H9 (cell line): Measurements from ENCODE around the gene TRRAP. TPM values are rescaled to one million over a fixed set of nuclear protein-coding genes. Genes with fewer than 3 reads are reported as not detected.

Experiments used
- DNase-seq: peaks from one replicate; pipeline ENCODE4 v3.0.0-alpha.2; 2017
- H2AFZ ChIP-seq: one replicate; pipeline ENCODE4 v1.6.1; 2013; ENCODE audit warnings: mild to moderate bottlenecking, low read length, control low read depth, moderate library complexity
- H2AK5ac ChIP-seq: 2 replicates; pipeline ENCODE4 v1.6.1; 2013; ENCODE audit warnings: low read length, control low read depth, mixed read lengths; ENCODE audit not compliant: insufficient read length
- H2BK120ac ChIP-seq: one replicate; pipeline ENCODE4 v1.6.1; 2013; ENCODE audit warnings: low read depth, mild to moderate bottlenecking, low read length, control low read depth, inconsistent platforms; ENCODE audit not compliant: poor library complexity, severe bottlenecking
- H2BK12ac ChIP-seq: 2 replicates; pipeline ENCODE4 v1.6.1; 2013; ENCODE audit warnings: low read length, control low read depth, mixed read lengths, low read depth; ENCODE audit not compliant: insufficient read length
- H2BK15ac ChIP-seq: 2 replicates; pipeline ENCODE4 v1.6.1; 2013; ENCODE audit warnings: low read depth, low read length, control low read depth
- H2BK20ac ChIP-seq: one replicate; pipeline ENCODE4 v1.6.1; 2013; ENCODE audit warnings: low read depth, mild to moderate bottlenecking, low read length, control low read depth, inconsistent platforms; ENCODE audit not compliant: poor library complexity, severe bottlenecking
- H2BK5ac ChIP-seq: 2 replicates; pipeline ENCODE4 v1.6.1; 2013; ENCODE audit warnings: low read length, control low read depth, mixed read lengths; ENCODE audit not compliant: insufficient read length
- H3K14ac ChIP-seq: 2 replicates; pipeline ENCODE4 v1.6.1; 2013; ENCODE audit warnings: low read length, control low read depth; ENCODE audit not compliant: insufficient read depth
- H3K18ac ChIP-seq: 2 replicates; pipeline ENCODE4 v1.6.1; 2013; ENCODE audit warnings: low read depth, mild to moderate bottlenecking, mixed read lengths, low read length, control low read depth; ENCODE audit not compliant: insufficient read length
- H3K23ac ChIP-seq: 2 replicates; pipeline ENCODE4 v1.6.1; 2013; ENCODE audit warnings: low read length, control low read depth, mixed read lengths, low read depth; ENCODE audit not compliant: insufficient read length
- H3K23me2 ChIP-seq: 2 replicates; pipeline ENCODE4 v1.6.1; 2013; ENCODE audit warnings: low read depth, mild to moderate bottlenecking, mixed read lengths, low read length, control low read depth; ENCODE audit not compliant: insufficient read length, poor library complexity, severe bottlenecking
- H3K27ac ChIP-seq: 2 replicates; pipeline ENCODE4 v1.5.1; 2013; ENCODE audit warnings: low read length, control low read depth, mixed read lengths, low read depth; ENCODE audit not compliant: insufficient read length
- H3K27me3 ChIP-seq: 2 replicates; pipeline ENCODE4 v1.6.1; 2013; ENCODE audit warnings: low read length, control low read depth, inconsistent platforms; ENCODE audit not compliant: insufficient read depth
- H3K4ac ChIP-seq: 2 replicates; pipeline ENCODE4 v1.6.1; 2013; ENCODE audit warnings: low read depth, mild to moderate bottlenecking, control low read depth, inconsistent platforms, low read length, moderate library complexity
- H3K4me1 ChIP-seq: 2 replicates; pipeline ENCODE4 v1.6.1; 2013; ENCODE audit warnings: low read length, control low read depth, inconsistent platforms; ENCODE audit not compliant: insufficient read depth
- H3K4me2 ChIP-seq: 2 replicates; pipeline ENCODE4 v1.6.1; 2013; ENCODE audit warnings: low read length, control low read depth, mixed read lengths; ENCODE audit not compliant: insufficient read length, insufficient read depth
- H3K56ac ChIP-seq: 2 replicates; pipeline ENCODE4 v1.6.1; 2013; ENCODE audit warnings: low read depth, mild to moderate bottlenecking, mixed read lengths, low read length, control low read depth; ENCODE audit not compliant: insufficient read length
- H3K79me1 ChIP-seq: 2 replicates; pipeline ENCODE4 v1.6.1; 2013; ENCODE audit warnings: low read depth, mild to moderate bottlenecking, moderate library complexity, low read length, control low read depth, inconsistent platforms; ENCODE audit not compliant: insufficient read depth, poor library complexity, severe bottlenecking
- H3K79me2 ChIP-seq: 2 replicates; pipeline ENCODE4 v1.6.1; 2013; ENCODE audit warnings: low read length, control low read depth, inconsistent platforms; ENCODE audit not compliant: insufficient read depth
- H3K9ac ChIP-seq: 2 replicates; pipeline ENCODE4 v1.6.1; 2013; ENCODE audit warnings: low read length, control low read depth, mixed read lengths; ENCODE audit not compliant: insufficient read length; ENCODE audit errors: extremely low read depth
- H3K9me3 ChIP-seq: one replicate; pipeline ENCODE4 v1.6.1; 2013; ENCODE audit warnings: low read depth, low read length, inconsistent platforms; ENCODE audit not compliant: control insufficient read depth
- H3T11ph ChIP-seq: one replicate; pipeline ENCODE4 v1.6.1; 2013; ENCODE audit warnings: mild to moderate bottlenecking, low read length, control low read depth, inconsistent platforms
- H4K20me1 ChIP-seq: one replicate; pipeline ENCODE4 v1.6.1; 2013; ENCODE audit not compliant: control insufficient read depth, insufficient read length, insufficient read depth
- H4K5ac ChIP-seq: 2 replicates; pipeline ENCODE4 v1.6.1; 2013; ENCODE audit warnings: low read depth, mild to moderate bottlenecking, mixed read lengths, low read length, control low read depth; ENCODE audit not compliant: insufficient read length
- H4K8ac ChIP-seq: replicated peaks from 2 replicates; pipeline ENCODE4 v1.6.1; 2013; ENCODE audit warnings: low read length, control low read depth, mixed read lengths, low read depth; ENCODE audit not compliant: insufficient read length
- H4K91ac ChIP-seq: 2 replicates; pipeline ENCODE4 v1.6.1; 2013; ENCODE audit warnings: low read depth, mild to moderate bottlenecking, moderate library complexity, mixed read lengths, low read length, control low read depth; ENCODE audit not compliant: insufficient read length
- H3K27ac Mint-ChIP-seq, 3 experiments: 2 replicates in 2 of 3; 3 replicates in 1 of 3; pipeline ENCODE4 v1.8.0; 2020 to 2021; ENCODE audit warnings: mixed read lengths in 3 of 3, mild to moderate bottlenecking in 1 of 3, moderate library complexity in 1 of 3
- H3K27me3 Mint-ChIP-seq: 2 replicates; pipeline ENCODE4 v1.8.0; 2021; ENCODE audit warnings: low read depth, mild to moderate bottlenecking, moderate library complexity, mixed read lengths
- H3K36me3 Mint-ChIP-seq, 3 experiments: 2 replicates in 2 of 3; 3 replicates in 1 of 3; pipeline ENCODE4 v1.8.0; 2020 to 2021; ENCODE audit warnings: low read depth in 3 of 3, mixed read lengths in 3 of 3; ENCODE audit not compliant: insufficient read depth in 1 of 3
- H3K4me1 Mint-ChIP-seq, 2 experiments: 2 replicates each; pipeline ENCODE4 v1.8.0; 2020; ENCODE audit warnings: mixed read lengths in 2 of 2
- H3K4me3 Mint-ChIP-seq, 2 experiments: 2 replicates in 1 of 2; 3 replicates in 1 of 2; pipeline ENCODE4 v1.8.0; 2020 to 2021; ENCODE audit warnings: mild to moderate bottlenecking in 2 of 2, mixed read lengths in 2 of 2, moderate library complexity in 1 of 2
- H3K9me3 Mint-ChIP-seq, 2 experiments: 2 replicates in 1 of 2; 3 replicates in 1 of 2; pipeline ENCODE4 v1.8.0; 2020; ENCODE audit warnings: mild to moderate bottlenecking in 2 of 2, mixed read lengths in 2 of 2, moderate library complexity in 1 of 2
- WGBS: extraction: QIAGEN DNeasy Blood & Tissue Kit; methylation state at CpG from one replicate; pipeline ENCODE4 v1.1.7; 2013; ENCODE audit warnings: missing lambda C conversion rate, low lambda C conversion rate, mixed read lengths; ENCODE audit not compliant: insufficient read length; ENCODE audit errors: extremely low coverage; 5-methylcytosine and 5-hydroxymethylcytosine counted together
- total RNA-seq: library from RNA; stranded (reverse); gene quantifications from 2 replicates; pipeline ENCODE4 v1.2.1, GENCODE V29; 2021
- TF ChIP-seq, protein P1 (sequence below): fragments of 200-600 bp; sonication (generic); conservative IDR thresholded peaks from 3 replicates; pipeline ENCODE4 v1.8.0; 2021; ENCODE audit warnings: antibody characterized with exemption, mild to moderate bottlenecking

Gene TRRAP
- total RNA-seq, 1 experiment from 2014 or later, result 58.6 TPM

DNA sequence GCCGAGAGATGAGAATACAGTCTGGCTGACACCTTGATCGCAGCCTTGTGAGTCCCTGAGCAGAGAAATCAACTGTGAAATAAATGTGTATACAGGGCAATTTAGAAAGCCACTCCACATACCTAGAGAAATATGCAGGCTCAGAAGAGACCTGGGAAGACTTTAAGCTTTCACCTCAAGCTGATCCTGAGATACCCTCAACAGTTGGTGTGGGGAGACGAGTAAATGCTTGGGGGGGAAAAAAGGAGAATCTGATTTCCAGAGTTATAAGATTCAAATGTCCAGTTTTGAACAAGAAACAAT lies 142.0 kb downstream of the TRRAP start:
- Mint-ChIP-seq H3K9me3 (no peaks in the 10 kb centered on the region), H3K4me1 (peaks cover 7 to 8% of the 10 kb centered on the region in 2 experiments; a peak in 3 of 4 replicates), H3K27me3 (no peaks in the 10 kb centered on the region), H3K4me3 (no peak overlapping the region), H3K27ac (peak overlapping the region in 1 of 3 experiments; percentile 22; a peak in 1 of 7 replicates), H3K36me3 (peaks cover 16 to 41% (median 31%) of the 10 kb centered on the region in 3 experiments; a peak in 6 of 7 replicates)
- Histone ChIP-seq H2BK120ac (no peak overlapping the region), H2AFZ (no peak overlapping the region), H3K56ac (no peak overlapping the region), H2BK15ac (no peak overlapping the region), H3K27ac (no peak overlapping the region), H4K91ac (no peak overlapping the region), H3K14ac (no peak overlapping the region), H3K9me3 (no peaks in the 10 kb centered on the region), H3K4ac (no peak overlapping the region), H3K79me1 (no peaks in the 10 kb centered on the region), H3K23me2 (no peaks in the 10 kb centered on the region), H2BK12ac (no peak overlapping the region), H3T11ph (no peak overlapping the region), H2BK20ac (no peak overlapping the region), H4K5ac (no peak overlapping the region), H2AK5ac (no peak overlapping the region), H2BK5ac (no peak overlapping the region), H3K4me2 (no peak overlapping the region), H3K18ac (no peak overlapping the region), H3K27me3 (peaks cover 2% of the 10 kb centered on the region; the same call in 1 of the 2 replicates), H3K4me1 (no peaks in the 10 kb centered on the region), H3K9ac (no peak overlapping the region), H3K79me2 (no peaks in the 10 kb centered on the region), H4K8ac (no peak overlapping the region), H3K23ac (no peak overlapping the region), H4K20me1 (no peaks in the 10 kb centered on the region)
- no CpG with 5 or more reads among the region's 3 CpGs for WGBS
- no peak for DNase-seq
- TF ChIP-seq, protein P1, sequence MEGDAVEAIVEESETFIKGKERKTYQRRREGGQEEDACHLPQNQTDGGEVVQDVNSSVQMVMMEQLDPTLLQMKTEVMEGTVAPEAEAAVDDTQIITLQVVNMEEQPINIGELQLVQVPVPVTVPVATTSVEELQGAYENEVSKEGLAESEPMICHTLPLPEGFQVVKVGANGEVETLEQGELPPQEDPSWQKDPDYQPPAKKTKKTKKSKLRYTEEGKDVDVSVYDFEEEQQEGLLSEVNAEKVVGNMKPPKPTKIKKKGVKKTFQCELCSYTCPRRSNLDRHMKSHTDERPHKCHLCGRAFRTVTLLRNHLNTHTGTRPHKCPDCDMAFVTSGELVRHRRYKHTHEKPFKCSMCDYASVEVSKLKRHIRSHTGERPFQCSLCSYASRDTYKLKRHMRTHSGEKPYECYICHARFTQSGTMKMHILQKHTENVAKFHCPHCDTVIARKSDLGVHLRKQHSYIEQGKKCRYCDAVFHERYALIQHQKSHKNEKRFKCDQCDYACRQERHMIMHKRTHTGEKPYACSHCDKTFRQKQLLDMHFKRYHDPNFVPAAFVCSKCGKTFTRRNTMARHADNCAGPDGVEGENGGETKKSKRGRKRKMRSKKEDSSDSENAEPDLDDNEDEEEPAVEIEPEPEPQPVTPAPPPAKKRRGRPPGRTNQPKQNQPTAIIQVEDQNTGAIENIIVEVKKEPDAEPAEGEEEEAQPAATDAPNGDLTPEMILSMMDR, result no peak
